Body of pancreas (tissue), 4 donors: ENCODE measurements around the gene TMEM38A.

Experiments
- POLR2A ChIP-seq, 3 donors: fragments of 450-650 bp; IDR thresholded peaks; one replicate each; pipeline ENCODE4 v1.6.1; 2016; ENCODE audit warnings: antibody characterized with exemption in 3 of 3, mild to moderate bottlenecking in 2 of 3
- TF ChIP-seq, protein P1 (sequence below), 7 experiments: fragments of 450-650 bp in 4 of 7; fragments of 200-600 bp in 3 of 7; sonication (generic) in 3 of 7; IDR thresholded peaks; one replicate each; pipeline ENCODE4 v1.5.1; 2016 to 2019; ENCODE audit warnings: antibody characterized with exemption in 7 of 7

DNA sequence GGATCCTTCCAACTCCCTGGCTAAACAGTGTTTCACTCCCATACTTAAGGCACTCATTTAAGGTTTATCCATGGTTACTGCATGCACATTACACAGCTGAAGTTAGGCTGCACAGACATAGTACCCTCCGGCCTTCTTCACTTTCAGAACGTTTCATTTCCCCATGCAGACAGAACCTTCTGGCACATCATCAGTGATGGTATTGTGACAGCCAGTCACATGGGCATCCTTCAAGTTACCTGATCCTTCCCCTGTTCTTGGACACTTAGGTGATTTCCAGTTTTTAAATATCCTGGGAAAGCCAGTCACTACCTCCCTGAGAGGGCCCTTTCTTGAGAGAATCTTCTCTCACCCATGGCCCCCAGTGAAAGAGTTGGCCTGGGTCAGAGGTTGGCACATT is 10.1 kb upstream of the TMEM38A start:
- TF ChIP-seq, protein P1, sequence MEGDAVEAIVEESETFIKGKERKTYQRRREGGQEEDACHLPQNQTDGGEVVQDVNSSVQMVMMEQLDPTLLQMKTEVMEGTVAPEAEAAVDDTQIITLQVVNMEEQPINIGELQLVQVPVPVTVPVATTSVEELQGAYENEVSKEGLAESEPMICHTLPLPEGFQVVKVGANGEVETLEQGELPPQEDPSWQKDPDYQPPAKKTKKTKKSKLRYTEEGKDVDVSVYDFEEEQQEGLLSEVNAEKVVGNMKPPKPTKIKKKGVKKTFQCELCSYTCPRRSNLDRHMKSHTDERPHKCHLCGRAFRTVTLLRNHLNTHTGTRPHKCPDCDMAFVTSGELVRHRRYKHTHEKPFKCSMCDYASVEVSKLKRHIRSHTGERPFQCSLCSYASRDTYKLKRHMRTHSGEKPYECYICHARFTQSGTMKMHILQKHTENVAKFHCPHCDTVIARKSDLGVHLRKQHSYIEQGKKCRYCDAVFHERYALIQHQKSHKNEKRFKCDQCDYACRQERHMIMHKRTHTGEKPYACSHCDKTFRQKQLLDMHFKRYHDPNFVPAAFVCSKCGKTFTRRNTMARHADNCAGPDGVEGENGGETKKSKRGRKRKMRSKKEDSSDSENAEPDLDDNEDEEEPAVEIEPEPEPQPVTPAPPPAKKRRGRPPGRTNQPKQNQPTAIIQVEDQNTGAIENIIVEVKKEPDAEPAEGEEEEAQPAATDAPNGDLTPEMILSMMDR (IDR thresholded peaks at IDR 0.05): no peak
- TF ChIP-seq POLR2A (IDR thresholded peaks at IDR 0.05): no peak
